ENCODE measurements around the gene ANAPC16.
"Not testable (repeated sequence)": the region's sequence is repeated elsewhere in the genome, so short reads cannot be mapped to it uniquely, and the experiment has no call there.

Gene ANAPC16

GRCh38 chr10:72215611-72216549 is at the start of gene ANAPC16, which contains the start of gene ASCC1:
Gene ANAPC16 (plus strand): TSS chr10:72216012. CDS start chr10:72223915, 7,903 bp downstream.
Gene ASCC1 (minus strand): TSS chr10:72216276. CDS start chr10:72213298, 2,978 bp downstream.
- DNase-seq (ENCODE audit: low read depth in 2 of 2): peak; percentile 76 to 78

- DNase-seq (ENCODE audit: low read depth in 2 of 2): no peak
These were observed 48.7 kb upstream of the ANAPC16 start for GRCh38 chr10:72167118-72167517.

GRCh38 chr10:72170263-72170662 is 45.5 kb upstream of the ANAPC16 start:
- DNase-seq (ENCODE audit: low read depth in 2 of 2): no peak

- no peak for DNase-seq (ENCODE audit: low read depth in 2 of 2)
These were observed 45.1 kb upstream of the ANAPC16 start for GRCh38 chr10:72170733-72171132.

GRCh38 chr10:72171175-72171630 is 44.6 kb upstream of the ANAPC16 start:
- DNase-seq (ENCODE audit: low read depth in 2 of 2): peak in 1 of 2 experiments; percentile 38

GRCh38 chr10:72173262-72173618 is 42.6 kb upstream of the ANAPC16 start:
- no peak for DNase-seq (ENCODE audit: low read depth in 2 of 2)

- DNase-seq (ENCODE audit: low read depth in 2 of 2): no peak
These were observed 42.1 kb upstream of the ANAPC16 start for GRCh38 chr10:72173619-72174296.

- DNase-seq (ENCODE audit: low read depth in 2 of 2): no peak
These were observed 41.5 kb upstream of the ANAPC16 start for GRCh38 chr10:72174297-72174662.

- peak in 1 of 2 experiments; percentile 22 for DNase-seq (ENCODE audit: low read depth in 2 of 2)
These were observed 40.7 kb upstream of the ANAPC16 start for GRCh38 chr10:72175149-72175548.

- no peak for DNase-seq (ENCODE audit: low read depth in 2 of 2)
These were observed 39.1 kb upstream of the ANAPC16 start for GRCh38 chr10:72176701-72177100.

- DNase-seq (ENCODE audit: low read depth in 2 of 2): no peak
These were observed 38.4 kb upstream of the ANAPC16 start for GRCh38 chr10:72177454-72177853.

GRCh38 chr10:72184156-72184555 is 31.7 kb upstream of the ANAPC16 start:
- no peak for DNase-seq (ENCODE audit: low read depth in 2 of 2)

- peak in 1 of 2 experiments; percentile 17 for DNase-seq (ENCODE audit: low read depth in 2 of 2)
These were observed 29.4 kb upstream of the ANAPC16 start for GRCh38 chr10:72186258-72186981.

GRCh38 chr10:72186982-72187330 is 28.9 kb upstream of the ANAPC16 start:
- no peak for DNase-seq (ENCODE audit: low read depth in 2 of 2)

GRCh38 chr10:72194949-72195348 is 20.9 kb upstream of the ANAPC16 start:
- DNase-seq (ENCODE audit: low read depth in 2 of 2): no peak

- no peak for DNase-seq (ENCODE audit: low read depth in 2 of 2)
These were observed 14.9 kb upstream of the ANAPC16 start for GRCh38 chr10:72200883-72201282.

- no peak for DNase-seq (ENCODE audit: low read depth in 2 of 2)
These were observed 14.5 kb upstream of the ANAPC16 start for GRCh38 chr10:72201293-72201692.

- DNase-seq (ENCODE audit: low read depth in 2 of 2): no peak
These were observed 11.5 kb upstream of the ANAPC16 start for GRCh38 chr10:72204296-72204695.

- DNase-seq (ENCODE audit: low read depth in 2 of 2): no peak
These were observed 11.1 kb upstream of the ANAPC16 start for GRCh38 chr10:72204724-72205123.

- DNase-seq (ENCODE audit: low read depth in 2 of 2): no peak
These were observed 9.1 kb upstream of the ANAPC16 start for GRCh38 chr10:72206511-72207229.

- DNase-seq (ENCODE audit: low read depth in 2 of 2): not testable (repeated sequence)
These were observed 7.3 kb upstream of the ANAPC16 start for GRCh38 chr10:72208526-72208925.

All from fibroblast of skin of left biceps (primary cell).